HG03139 (cell line): ENCODE measurements around the gene HDHD5.
"Not testable (repeated sequence)": the region's sequence is repeated elsewhere in the genome, so short reads cannot be mapped to it uniquely, and the experiment has no call there.

ENCODE experiments used
- ATAC-seq: cut with Tn5 transposase; IDR thresholded peaks from one replicate; pipeline ENCODE4 v1.9.1; 2021; ENCODE audit not compliant: unreplicated experiment

The HDHD5 gene

DNA sequence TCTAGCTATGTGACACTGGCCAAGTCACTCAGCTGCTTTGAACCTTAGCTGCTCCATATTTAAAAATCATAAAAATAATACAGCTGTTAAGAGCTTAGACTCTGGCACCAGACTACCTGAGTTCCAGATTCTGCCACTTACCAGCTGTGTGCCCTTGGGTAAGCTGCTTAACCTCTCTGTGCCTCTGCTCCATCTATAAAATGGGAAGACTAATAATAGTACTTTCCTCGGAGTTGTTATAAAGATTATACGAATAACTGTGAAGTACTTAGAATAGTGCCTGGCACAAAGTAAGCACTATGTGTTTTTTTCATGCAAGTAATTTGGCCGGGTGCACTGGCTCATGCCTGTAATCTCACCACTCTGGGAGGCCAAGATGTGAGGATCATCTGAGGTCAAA is 1.4 kb downstream of the HDHD5 start:
- ATAC-seq = no peak

DNA sequence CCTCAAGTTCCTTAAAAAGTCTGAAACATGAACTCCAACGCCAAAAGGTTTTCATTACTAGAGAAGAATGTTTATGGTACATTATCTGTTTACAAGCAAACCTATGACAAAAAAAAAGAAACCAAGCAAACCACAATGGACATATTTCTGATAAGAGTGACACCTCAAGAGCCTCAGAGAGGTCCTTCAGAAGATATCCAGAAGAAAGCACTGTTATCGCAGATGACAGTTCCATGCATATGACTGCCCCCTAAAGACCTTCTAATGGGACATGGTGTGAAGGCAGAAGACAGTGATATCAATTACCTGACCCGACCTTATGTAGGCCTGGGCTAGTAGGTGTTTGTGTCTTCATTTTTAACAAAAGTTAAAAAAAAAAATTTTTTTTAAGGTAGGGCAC is 3.1 kb downstream of the HDHD5 start:
- ATAC-seq = no peak

DNA sequence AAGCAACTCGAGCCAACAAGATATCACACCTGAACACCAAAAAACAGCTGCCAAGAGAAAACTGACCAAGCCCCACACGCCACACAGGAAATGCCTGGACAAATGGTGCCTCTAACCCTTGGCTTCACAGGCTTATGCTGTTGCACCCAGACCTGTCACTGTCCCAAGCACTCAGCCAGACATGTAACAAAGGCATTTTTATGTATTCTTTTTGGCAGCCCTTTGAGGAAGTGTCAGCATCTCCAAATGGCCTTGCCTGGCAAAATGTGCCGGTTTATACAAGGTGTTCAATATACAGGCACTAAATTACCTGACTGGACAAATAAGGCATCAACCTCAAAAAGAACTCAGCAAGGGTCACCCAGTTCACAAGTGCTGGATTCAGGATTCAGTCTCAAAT is 6.1 kb downstream of the HDHD5 start:
- no peak for ATAC-seq

DNA sequence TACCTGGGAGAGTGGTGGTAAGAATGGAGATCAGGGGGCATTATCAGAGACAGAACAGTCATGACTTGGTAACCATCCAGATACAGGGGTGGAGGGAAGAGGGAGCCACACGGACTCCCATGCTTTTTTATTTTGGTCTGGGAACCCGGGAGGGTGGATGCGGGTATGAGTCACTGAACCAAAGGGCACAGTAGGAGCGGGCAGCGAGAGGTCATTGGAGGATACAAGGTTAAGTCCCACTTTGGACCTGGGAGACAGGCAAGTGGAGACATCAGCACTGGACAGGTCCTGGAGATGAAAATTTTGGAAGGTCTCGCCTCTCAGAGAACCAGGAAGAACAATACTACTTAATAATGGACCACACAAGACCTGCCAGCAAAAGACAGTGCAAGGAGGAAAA is 6.7 kb downstream of the HDHD5 start:
- no peak for ATAC-seq

DNA sequence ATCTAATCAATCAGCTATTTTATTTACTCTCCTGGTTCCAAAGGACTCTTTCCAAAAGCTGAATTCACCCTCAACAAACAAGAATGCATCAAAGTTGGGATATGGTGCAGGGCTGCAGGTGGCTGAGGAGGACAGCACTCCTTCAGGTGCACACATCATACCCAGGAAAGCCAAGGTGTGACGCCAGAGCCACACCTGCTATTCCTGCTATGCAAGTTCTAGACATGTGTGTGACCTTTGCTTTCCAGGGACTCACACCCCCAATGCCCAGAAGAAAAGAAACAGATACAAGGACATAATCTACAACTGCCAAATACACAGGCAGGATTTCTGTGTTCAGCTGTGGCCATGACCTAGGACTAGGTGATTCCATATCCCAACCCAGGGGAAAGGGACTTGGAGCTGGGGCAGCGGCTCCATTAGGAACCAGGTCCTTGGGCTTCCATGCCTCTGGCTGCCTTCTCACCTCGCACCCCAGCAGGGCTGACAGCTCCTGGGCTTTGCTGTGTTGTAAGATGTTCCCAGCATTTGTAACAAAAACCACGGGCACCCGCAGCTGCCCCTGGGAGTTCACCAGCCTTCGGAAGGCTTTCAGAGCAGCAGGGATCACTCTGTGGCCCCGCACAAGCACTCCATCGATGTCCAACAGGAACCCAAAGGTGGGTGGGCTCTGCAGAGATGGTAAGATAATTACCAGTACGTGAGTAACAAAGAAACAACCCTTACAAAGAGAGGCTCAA is 9.8 kb downstream of the HDHD5 start:
- no peak for ATAC-seq

DNA sequence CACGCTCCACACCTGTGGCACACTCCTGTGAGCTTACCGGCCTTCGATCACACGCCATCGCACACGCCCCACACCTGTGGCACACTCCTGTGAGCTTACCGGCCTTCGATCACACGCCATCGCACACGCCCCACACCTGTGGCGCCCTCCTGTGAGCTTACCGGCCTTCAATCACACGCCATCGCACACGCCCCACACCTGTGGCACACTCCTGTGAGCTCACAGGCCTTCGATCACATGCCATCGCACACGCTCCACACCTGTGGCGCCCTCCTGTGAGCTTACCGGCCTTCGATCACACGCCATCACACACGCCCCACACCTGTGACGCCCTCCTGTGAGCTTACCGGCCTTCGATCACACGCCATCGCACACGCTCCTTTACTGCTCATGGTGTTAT is 11.6 kb downstream of the HDHD5 start:
- ATAC-seq = not testable (repeated sequence)

DNA sequence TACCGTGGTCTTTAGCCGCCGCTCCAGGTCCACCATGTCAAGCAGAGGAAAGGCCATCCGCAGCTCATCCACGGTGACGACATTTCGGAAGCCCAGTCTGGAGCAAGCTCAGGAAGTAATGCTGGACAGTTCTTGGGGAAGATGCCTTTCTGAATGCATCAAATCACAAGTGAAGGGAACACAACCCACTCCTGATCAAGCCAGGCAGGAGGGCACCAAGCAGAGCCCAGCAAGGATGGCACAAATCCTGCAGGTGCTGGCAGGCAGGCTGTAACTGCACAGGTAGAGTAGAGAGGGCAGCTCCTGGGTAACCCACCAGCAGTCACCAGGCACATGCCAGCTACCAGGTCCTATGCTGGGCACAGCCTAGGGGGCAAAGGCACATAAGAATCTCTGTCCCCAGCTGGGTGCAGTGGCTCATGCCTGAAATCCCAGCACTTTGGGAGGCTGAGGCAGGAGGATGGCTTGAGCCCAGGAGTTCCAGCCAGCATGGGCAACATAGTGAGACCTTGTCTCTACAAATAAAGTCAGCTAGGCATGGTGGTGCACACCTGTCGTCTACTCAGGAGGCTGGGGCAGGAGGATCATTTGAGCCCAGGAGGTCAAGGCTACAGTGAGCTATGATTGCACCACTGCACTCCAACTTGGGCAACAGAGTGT is 13.9 kb downstream of the HDHD5 start:
- no peak for ATAC-seq

DNA sequence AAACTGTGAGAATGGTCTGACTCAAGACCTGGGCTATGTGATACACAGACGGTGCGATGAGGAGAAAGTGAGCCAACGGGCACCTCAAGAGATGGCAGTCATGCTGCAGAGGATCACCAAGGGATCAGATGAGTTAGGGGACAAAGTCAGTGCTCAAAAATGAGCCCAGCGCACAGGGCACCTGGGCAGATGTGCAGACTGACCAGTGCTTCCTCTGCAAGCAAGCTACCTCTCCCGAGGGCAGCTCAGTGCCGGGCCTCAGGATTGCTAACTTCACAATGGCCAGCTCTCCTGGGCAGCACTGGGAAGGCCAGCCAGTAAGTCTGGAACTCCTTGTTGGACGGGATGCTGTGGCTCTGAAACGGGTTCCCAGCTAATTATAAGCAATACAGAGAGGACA is 15.3 kb downstream of the HDHD5 start:
- no peak for ATAC-seq

DNA sequence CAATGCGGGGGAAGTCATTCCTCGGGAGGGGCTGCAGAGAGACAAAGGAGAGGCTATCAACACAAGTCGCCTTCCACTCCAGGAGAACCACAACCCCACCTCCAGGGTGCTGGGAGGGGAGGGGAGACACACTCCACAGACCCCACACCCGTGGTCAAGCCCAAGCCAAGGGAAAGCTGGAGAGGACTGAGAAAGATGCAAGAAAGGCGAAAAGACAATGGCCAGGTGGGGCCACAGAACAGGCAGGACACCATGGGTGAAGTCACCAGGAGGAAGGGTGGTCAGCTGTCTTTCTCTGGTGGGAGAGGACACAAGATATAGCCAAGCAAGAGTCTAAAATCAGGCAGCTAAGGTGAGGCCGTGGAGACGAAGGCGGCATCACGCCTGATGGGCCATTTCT is 16.0 kb downstream of the HDHD5 start:
- ATAC-seq = no peak

DNA sequence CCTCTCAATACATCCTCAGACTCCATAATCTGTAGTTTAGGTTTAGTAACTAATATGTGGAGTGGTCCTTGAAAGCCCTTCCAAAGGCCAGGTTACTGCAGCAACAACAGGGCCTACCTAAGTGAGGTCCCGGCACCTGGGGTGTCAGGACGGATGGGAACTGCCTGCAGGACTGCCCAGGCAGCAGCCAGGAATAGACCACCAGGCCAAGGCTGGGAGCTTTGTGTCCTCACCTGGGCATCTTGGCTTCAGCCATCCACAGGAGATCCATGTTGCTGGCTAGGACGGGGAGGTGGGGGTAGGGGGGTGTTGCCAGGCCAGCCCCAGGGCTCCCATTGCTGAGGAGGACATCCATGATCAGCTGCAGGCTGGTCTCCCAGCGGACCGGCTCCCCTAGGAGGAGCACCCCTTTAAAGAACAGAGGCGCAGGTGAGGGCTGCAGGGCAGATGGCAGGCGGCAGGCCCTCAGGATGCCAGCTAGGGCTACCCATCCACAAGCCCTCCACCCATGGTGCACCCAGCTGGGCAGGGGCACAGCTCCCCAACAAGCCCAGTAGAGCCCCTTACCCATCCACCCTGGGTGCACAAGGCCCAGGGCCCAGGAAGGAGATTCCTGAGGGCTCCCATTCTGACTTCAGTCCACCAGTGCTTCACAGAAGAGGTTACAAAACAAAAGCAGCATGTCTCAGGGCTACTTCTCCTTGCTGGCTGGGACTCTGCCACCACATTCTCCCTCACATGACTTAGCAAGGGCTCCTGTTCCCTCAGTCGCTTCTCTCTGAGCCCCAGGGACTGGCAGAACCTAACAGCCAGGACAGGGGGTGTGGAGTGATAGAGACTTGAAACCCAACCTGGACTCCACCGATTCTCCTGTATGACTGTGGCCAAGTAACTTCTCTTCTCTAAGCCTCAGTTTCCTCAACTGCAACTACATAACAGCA is 18.0 kb downstream of the HDHD5 start:
- ATAC-seq = no peak

DNA sequence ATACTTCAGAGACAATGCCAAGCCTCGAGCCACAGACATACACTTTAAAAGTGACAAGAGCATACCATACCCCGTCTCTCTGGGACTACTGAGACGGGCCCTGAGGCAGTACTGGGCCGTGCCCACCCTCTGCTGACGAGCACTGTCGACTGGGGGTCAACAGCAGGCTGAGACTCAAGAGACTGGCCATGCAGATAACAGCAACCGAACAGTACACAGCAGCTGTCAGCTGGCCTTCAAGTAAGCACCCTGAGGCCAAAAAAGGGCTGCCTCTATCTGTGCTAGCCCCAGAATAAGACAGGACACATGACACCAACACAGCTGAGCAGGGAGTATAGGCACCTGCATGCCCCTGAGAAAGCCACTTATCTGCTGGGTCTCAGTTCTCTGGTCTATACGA is 19.1 kb downstream of the HDHD5 start:
- ATAC-seq = no peak

DNA sequence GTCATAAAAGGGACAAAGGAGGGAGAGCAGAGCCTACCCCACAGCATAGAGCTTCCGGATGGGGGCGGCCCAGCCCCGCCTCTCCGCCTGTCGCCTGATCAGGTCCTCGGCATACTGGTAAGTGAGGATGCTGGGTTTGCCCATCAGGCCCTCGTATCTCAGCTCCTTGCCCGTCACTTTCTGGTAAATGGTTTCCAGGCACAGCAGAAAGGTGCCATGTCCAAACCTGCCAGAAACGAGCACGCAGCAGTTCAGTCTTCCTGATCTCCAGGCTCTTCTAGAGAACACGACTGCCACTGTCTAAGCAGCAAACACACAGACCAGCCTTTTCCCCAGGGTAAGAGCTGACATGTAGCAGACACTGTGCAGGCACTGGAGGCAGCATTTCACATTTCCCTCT is 20.6 kb downstream of the HDHD5 start:
- no peak for ATAC-seq

DNA sequence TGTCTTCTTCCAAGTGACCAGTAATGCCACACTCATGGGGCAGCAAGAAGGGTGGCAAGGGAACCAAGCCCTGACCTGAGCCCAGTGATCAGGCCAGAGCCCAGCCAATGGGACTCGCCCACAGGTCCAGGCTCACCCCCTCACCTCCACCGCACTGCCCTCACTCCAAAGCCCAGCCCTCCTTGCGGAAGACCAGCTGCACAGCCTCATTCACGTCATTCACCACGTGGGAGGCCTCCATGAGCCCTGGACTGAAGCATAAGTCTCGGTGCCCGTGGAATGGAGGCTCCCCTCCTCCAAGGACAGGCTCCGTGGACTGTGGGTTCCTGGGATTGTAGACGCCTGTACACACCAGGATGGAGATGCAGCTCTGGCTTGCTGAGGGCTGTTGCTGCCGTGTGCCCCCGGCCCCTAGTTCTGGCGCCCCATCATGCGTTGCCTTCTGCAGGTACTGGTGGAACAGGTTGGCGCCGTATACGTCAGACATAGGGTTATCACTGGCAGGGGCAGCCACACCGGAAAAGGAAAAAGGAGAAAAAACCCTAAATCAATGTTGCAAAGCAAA is 21.1 kb downstream of the HDHD5 start:
- no peak for ATAC-seq

DNA sequence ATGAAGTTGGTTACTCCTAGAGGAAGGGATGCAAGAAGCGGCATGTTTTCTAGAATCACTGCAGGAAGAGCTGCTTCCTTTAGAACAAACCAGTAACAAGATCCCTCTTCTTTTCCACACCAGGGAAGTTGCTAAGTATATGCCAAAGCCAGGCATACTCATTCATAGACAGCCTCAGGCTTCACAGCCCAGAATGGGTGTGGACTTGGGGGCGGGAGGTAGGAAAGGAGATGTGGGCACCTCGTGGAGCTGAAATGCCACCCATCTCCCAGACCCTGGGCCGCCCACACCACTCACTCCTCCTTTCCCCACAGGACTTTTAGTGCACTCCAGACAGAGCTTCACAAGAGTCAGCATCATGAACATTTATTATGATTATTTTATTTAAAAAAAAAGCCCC is 21.9 kb downstream of the HDHD5 start:
- no peak for ATAC-seq

DNA sequence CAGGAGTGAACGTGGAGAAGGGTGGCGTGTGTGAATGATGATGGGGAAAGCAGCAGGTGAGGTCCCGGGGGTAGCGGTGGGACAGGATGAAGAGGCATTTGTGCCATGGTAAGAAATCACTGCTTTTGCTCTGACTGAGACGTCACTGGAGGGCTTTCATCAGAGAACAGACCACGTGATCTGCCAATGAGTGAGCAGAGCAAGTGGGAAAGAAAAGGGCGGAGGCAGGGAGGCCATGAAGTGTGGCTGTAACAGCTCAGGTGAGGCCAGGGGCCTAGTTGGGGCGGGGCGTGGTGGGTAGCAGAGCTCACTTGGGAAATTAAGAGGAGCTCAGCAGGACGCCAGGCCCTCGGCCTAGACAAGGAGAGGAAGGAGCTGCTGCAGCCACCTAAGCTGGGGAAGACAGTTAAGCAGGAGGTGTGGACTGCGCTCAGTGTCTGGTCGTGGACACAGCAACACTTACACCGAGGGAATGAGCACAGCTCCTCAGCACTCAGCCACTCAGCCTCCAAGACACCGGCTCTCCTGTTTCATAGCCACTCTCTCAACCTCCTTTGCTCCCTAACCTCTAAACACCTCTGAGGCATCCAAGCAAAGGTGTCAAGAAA is 23.8 kb downstream of the HDHD5 start:
- ATAC-seq = no peak

DNA sequence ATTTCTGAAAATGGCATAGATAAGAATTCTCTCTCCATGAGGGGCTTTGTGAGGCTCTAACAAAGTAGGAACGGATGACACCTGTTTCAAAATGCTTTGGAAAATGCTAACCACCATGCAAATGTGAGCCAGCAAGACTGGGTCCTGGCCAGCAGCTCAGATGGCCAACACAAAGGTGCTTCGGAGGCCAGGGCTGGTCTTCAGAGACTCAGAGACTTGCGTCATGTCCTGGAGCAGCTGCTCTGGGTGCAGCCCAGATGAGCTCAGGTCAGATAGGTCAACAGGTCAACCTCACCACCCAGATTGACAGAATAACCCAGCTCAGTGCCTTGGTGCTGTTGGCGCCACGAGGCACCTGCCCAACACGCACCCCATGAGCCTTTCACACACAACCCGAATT is 25.9 kb downstream of the HDHD5 start:
- ATAC-seq = no peak

DNA sequence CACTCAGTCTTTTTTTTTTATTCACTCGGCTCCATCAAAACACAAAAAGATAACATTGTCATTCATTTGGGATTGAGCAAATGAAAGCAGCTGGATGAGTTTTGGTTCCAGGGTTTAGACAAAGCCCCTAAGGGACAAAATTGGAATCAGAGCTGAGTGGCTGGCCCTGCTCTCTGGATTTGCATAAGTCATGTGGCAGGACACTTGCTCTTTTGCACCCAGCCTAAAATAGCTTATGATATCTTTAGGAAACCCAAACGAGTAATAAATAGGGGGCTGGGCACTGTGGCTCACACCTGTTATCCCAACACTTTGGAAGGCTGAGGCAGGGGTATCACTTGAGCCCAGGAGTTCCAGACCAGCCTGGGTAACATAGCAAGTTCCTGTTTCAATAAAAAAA is 27.0 kb downstream of the HDHD5 start:
- ATAC-seq = no peak

DNA sequence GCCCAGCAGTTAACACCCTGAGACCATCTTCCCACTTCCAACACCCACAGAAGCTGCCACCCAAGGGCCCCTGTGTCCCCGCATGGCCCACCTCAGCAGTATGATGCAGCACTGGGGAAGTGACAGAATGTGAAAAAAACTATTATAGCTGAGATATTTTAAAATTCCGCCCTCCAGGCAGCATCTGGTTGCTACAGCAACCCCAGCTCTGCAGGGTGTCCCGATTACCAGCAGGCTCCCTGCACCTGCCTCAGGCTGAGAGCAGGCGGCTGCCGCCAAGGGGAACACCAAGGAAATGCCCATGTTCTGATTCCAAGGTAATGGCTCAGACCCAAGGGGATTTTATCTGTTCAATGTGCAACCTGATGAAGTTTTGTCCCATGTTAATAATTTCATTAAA is 27.4 kb downstream of the HDHD5 start:
- ATAC-seq = no peak

DNA sequence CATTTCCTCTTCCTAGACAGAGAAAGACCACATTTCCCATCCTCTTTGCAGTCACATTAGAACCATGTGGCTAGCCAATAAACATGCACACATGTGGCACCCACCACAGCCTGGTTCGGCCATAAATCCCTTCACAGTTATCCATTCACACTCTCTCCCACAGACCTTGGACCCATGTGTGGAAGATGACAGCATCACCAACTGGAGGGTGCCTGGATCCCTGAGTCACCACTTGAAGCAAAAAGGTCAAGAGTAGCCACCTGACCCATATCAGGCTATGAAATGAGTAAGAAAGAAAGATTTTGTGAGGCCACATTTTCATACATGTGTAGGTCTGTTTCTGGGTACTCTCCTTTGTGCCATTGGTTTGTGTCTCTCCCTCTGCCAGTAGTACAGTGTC is 28.9 kb downstream of the HDHD5 start:
- no peak for ATAC-seq

DNA sequence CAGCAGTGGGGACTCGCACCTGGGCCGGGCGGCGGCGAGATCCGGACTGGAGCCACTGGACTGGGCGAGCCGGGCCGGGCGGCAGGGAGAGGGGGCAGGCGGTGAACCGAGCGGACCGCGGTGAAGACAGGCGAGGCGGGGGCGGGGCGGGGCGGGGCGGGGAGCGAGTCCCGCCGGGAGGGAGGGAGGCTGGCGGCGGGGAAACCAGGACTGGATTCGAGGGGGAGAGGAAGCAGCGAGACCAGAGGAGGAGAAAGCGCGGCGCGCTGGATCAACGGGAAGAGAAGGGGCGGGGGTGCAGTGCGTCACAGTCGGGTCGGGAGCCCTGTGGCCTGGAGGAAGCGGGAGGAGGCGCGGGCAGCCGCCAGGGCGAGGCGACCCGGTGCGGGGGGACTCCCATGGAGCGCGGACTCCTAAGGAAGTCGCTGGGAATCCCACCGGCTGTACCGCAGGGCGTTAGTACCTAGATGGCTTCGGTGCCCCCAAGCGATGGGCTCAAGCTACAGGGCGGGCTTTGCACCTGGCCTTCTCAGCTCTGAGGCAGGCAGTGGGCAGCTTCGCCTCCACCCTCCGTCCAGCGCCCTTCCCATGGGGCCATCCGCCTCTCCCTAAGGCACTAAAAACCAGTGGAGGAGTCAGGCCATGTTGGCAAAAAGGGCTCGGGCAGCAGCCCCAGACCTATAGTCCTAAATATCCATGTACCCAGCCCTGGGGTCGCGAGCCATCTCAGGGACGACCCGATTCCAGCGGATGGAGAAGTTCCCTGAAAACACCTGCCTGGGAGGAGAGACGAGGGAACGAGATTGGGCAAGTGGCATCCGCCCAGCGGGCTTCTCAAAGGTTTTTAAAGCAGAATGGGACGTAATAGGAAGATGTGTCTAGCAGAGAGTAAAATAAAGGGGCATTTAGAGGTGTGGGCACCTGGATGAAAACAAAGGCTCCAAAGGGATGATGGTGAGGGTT is 37.6 kb downstream of the HDHD5 start, which contains the start of gene TMEM121B:
TSS of gene TMEM121B (minus strand) at position 128 of the 963 bp plus-strand sequence. CDS start 233 bp downstream, outside the sequence.
- ATAC-seq = no peak
